ENCODE measurements around the gene ANKRD33B. TPM values are rescaled to one million over a fixed set of nuclear protein-coding genes. Genes with fewer than 3 reads are reported as not detected.

ANKRD33B gene
- total and polyA plus RNA-seq, 9 of the 15 experiments (the other 6 are each of a cell fraction or from before 2014, with no cell fraction given), result 0.10 to 1.7 (median 0.40) TPM

- TF ChIP-seq PBX2 (CRISPR knock-in tag; IDR thresholded peaks at IDR 0.05; ENCODE audit: low read depth), result no peak
- peak; percentile 60 for TF ChIP-seq PBX2 (tag; conservative IDR thresholded peaks at IDR 0.05; ENCODE audit: low read depth)
- no peak for TF ChIP-seq CHD7 (IDR thresholded peaks at IDR 0.05; ENCODE audit: low read depth, low read length)
- no peak for TF ChIP-seq ZNF695 (CRISPR knock-in tag; IDR thresholded peaks at IDR 0.05)
- TF ChIP-seq PHB2 (IDR thresholded peaks at IDR 0.05; ENCODE audit: low read depth), result peak; percentile 94
- peak; percentile 5 to 40; a peak in 3 of 4 replicates for TF ChIP-seq RAD21 (CRISPR knock-in tag; conservative IDR thresholded peaks at IDR 0.05 in 1 of 2, IDR thresholded peaks at IDR 0.05 in 1 of 2)
- TF ChIP-seq KDM1A (IDR thresholded peaks at IDR 0.05), result peak; percentile 98
- no peak for TF ChIP-seq PTRF (tag; IDR thresholded peaks at IDR 0.05)
- TF ChIP-seq BRD9 (IDR thresholded peaks at IDR 0.05; ENCODE audit: low read depth, partially characterized antibody), result peak; percentile 78
- TF ChIP-seq ZNF134 (CRISPR knock-in tag; conservative IDR thresholded peaks at IDR 0.05), result 0 out of 2 replicates have a peak, but pooled peaks have one; percentile 15
- TF ChIP-seq ZNF644 (tag; IDR thresholded peaks at IDR 0.05; ENCODE audit: low read depth), result peak; percentile 83; the same call in 1 of the 2 replicates
- no peak for TF ChIP-seq ETS2 (tag; IDR thresholded peaks at IDR 0.05; ENCODE audit: borderline replicate concordance, poor library complexity, severe bottlenecking)
- peak; percentile 100 for TF ChIP-seq SMARCA4 (IDR thresholded peaks at IDR 0.05)
Measured at GRCh38 chr5:10588779-10589447, 25.0 kb downstream of the ANKRD33B start (continued).

All from K562 (cell line).